ENCODE measurements around the gene ARMC10. TPM values are rescaled to one million over a fixed set of nuclear protein-coding genes. Genes with fewer than 3 reads are reported as not detected.

ARMC10 gene
- total RNA-seq, 1 donor from 2014 or later = 34.2 TPM

Other genes starting within 250 kb of the ARMC10 start
- gene LRRC17, start 162.1 kb upstream of the ARMC10 start, total RNA-seq = 1.2 TPM
- 0.55 TPM for gene FBXL13, start 344 bp upstream of the ARMC10 start, total RNA-seq
- 4.6 TPM for gene NAPEPLD, start 74.0 kb downstream of the ARMC10 start, total RNA-seq
- 43.8 TPM for gene PMPCB, start 222.3 kb downstream of the ARMC10 start, total RNA-seq